NT2/D1 (cell line): ENCODE measurements around the gene ARHGAP45.

Experiments used
- SUZ12 ChIP-seq: IDR thresholded peaks from 2 replicates; pipeline ENCODE4 v1.6.1; 2011; ENCODE audit not compliant: insufficient read length, insufficient read depth; ENCODE audit errors: extremely low read depth
- YY1 ChIP-seq: IDR thresholded peaks from 2 replicates; pipeline ENCODE4 v1.6.1; 2011; ENCODE audit not compliant: insufficient read length, insufficient read depth

DNA sequence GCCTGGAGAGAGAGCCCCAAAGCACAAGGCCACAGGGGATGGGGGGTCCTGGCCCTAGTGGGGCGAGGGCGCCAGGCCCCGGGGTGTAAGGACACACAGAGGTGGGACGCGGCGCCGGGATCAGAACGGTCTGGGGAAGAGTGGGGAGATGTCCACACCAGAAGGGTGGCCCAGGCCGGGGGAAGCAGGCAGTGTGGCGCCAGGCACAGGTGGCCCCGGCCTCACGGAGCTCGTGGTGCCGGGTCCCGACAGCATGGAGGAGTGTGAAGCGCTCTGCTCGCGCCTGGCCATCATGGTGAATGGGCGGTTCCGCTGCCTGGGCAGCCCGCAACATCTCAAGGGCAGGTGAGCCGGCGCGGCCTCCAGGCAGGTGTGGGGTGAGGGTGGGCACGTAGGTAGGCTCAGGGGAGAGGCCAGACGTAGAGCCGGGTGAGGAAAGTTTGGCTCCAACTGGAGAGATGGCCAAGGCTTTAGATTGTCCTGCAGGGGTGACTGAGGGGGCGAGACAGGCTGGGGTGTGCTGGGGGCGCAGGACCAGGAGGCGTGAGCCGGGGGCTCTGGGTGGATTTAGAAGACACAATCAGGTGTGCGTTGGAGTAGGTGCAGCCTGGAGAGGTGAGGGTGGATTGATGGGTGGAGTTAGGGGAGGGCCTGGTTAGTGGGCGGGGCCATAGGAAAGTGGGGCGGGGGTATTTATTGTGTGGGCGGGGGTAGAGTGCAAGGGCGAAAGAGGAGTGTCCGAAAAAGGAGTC lies 2.9 kb upstream of the ARHGAP45 start:
- TF ChIP-seq YY1 (no peak), SUZ12 (no peak)
